NCI-H82 (cell line): ENCODE data around the gene LCLAT1.

Source experiments
- DNase-seq: peaks from one replicate; lab custom pipeline; 2025; lab: John Stamatoyannopoulos, UW

The LCLAT1 gene

DNA sequence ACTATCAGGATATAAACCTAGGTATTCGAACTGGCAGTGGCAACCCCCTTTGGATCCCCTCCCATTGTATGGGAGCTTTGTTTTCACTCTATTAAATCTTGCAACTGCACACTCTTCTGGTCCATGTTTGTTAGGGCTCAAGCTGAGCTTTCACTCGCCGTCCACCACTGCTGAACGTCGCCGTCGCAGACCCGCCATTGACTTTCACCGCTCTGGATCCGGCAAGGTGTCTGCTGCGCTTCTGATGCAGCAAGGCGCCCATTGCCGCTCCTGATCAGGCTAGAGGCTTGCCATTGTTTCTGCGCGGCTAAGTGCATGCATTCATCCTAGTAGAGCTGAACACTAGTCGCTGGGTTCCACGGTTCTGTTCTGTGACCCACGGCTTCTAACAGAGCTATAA, 69.1 kb downstream of the LCLAT1 start:
- no peak for DNase-seq

DNA sequence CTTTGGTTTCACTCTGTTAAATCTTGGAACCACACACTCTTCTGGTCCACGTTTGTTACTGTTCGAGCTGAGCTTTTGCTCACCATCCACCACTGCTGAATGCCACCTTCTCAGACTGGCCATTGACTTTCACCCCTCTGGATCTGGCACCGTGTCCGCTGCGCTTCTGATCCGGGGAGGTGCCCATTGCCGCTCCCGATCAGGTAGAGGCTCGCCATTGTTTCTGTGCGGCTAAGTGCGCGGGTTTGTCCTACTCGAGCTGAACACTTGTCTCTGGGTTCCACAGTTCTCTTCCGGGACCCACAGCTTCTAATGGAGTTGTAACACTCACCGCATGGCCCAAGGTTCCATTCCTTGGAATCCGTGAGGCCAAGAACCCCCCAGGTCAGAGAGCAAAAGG, 72.8 kb downstream of the LCLAT1 start:
- DNase-seq, result no peak

DNA sequence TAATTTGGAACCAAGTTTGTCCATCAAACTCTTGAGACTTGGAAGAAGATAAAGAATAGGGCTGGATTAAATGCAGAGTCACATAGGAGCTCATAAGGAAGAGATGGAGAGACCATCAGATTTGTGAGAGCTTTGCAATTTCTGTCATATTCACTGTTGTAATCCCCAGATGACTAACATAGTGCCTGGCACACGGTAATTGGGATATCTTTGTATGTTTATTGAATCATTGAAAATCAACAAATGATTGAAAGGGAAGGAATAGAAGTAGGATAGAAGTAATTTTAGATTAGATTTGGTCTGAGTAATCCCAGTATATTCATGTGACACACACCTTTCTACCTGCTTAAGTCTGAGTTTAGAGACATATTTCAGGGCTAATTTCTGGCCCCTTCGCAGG, 75.4 kb downstream of the LCLAT1 start:
- DNase-seq, result no peak

DNA sequence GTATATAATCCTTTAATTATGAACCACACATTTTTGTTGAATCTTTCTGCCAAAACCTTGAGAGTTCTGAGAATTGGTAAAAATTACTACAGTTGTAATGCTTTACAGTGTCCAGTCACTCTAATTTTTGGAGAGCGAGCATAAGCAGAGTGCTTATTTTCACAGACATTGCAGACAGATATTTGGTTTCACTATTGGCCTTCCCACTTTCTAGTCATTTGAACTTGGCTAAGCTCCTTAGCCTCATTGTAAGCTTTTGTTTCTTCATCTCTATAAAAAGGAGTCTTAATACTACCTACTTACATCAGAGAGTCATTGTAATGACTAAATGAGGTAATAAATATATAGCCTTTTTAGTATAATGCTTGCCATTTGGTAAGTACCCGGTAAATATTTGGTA, 80.4 kb downstream of the LCLAT1 start:
- DNase-seq, result peak; percentile 9

DNA sequence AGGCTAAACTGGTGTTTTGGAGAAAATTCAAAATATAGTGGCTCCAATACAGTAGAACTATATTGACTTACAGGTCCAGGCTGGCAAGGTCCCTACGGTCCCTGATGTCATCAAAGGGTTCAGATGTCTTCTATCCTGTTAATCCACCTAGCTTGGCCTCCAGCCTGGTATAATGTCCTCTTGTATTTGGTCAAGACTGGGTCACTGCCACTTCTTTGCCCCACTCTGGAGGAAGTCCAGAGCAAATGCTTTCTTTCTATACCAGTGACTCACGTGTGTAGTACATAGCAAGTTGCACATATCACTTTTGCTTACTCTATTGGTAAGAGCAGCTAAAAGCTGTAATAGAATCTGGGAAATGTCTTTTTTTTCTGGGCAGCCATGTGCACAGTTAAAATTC, 80.8 kb downstream of the LCLAT1 start:
- no peak for DNase-seq

DNA sequence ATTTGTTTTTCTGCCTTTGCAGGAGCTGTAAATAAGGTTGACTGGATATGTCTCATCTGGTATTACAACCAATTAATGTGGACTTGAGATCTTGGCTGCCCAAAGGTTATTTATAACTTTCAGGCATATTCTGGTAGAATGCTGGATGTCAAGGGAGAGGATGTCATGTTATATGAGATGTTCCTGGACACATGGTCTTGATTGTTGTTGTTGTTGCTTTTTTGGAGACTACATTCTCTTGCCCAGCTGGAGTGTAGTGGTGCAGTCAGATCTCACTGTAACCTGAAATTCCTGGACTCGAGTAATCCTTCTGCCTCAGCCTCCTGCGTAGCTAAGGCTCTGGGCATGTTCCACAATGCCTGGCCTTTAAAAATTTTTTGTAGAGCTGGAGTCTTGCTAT, 83.3 kb downstream of the LCLAT1 start:
- DNase-seq, result no peak

DNA sequence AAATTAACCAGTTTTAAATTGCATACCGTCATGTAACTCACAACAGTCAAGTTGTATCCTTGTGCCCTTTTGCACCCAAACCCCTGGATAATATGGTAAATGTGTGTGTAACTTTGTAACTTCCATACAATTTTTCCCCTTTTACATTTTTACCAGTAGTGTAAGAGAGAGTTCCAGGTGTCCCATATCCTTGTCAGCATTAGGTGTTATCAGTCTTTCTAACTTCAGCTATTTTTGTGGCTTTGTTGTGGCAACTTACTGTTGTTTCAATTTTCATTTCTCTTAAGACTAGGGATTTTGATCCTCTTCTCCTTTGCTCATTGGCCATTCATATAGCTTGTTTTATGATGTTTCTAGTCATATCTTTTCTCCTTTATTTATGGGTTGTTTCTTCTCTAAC, 94.6 kb downstream of the LCLAT1 start:
- DNase-seq, result no peak

DNA sequence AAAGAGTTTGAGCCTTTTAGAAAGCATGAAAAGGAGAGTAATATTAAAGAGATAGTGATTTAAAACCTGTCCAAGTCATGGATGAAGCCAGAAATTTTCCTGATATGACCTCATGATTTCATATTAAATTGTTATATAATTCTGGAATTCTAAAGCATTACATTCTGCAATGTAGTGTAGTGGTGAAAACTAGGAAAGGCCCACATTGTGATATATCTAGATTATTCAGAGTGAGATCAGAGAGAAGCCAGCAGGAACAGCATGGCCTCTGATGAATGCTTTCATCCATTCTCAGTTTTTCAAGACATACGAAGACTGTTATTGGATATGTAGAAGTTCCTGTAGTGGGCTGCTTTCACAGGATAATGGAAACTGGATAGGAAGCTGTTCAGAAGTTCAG, 98.8 kb downstream of the LCLAT1 start:
- no peak for DNase-seq

DNA sequence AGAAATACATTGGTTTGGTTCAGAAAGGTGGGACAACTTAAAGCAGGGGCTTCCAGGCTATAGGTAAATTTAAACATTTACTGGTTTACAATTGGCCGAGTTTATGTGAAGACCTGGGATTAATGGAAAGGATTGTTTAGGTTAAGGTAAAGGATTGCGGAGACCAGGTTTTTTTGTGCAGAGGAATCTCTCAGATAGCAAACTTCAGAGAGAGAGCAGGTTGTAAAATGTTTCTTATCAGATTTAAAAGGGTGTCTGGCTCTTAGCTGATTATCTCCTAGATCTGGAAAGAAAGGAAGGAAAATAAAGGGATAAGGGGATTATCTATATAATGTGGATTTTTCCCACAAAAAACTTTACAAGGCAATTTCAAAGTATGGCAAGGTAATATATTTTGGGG, 101.3 kb downstream of the LCLAT1 start:
- DNase-seq, result peak; percentile 25

DNA sequence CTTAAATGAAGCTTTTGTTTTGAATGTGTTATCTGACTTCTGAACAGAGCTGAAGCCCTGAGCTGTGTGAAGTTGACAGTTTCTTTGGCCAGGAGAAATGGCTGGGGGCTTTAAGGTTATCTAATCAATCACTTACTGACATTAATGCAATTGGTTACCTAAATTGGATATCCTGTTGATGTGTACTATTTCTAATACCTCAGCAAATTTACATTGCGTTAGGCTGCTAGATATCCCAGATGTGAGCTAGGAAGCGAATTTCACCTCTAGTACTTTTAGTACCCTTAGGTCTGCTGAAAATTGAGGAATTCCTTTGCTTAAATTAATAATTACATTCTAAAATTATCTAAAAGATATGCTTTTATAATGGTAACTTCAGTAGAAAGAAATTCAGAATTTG, 102.0 kb downstream of the LCLAT1 start:
- peak; percentile 93 for DNase-seq

DNA sequence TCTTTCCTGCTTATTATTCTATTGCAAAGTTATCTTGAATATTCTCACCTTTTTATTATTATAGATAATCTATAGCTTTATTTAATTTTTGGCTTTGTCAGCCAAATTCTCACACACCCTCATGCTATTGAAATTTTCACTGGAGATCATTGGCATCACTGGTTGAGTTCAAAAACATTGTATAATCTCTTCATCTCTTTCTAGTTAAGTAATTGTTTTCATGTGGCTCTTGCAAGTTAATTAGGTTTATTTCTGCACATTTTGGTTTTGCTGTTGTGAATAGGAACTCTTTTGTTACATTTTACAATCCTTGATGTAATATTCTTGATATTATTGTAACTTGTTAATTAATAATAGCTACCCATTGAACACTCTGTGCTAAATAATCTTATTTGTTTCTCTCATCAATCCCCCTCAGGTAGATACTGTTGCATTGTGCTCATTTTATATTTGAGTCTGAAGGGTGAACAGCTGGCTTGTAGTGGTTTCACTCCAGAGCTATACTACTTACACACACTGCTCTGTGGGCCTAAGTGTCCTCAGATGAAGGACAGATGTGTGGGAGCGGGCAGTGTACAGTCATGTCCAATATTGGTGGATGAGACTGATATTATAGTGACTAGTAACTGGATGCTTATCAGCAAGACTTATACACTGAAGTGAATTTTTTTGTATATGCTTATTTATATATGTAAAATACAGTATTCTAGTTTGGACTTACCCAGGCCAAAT, 112.7 kb downstream of the LCLAT1 start:
- DNase-seq, result no peak

DNA sequence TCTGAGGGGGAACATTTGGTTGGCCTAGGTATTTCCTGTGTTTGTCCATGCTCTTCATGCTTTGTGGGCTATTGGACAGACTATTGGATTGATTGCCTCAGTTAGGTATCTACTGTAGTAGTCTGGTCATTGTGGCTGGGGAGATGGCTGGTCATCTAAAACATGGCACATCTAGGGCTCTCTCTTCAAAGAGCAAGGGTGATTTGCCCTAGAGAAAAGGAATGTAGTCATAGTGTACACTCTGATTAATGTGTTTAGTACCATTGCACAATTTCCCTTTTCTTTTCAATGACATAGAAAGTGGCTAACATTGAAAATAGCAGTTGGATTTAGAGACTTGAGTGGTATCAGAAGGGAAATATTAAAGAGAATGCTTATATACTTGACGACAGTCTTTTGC, 114.3 kb downstream of the LCLAT1 start:
- DNase-seq, result no peak

DNA sequence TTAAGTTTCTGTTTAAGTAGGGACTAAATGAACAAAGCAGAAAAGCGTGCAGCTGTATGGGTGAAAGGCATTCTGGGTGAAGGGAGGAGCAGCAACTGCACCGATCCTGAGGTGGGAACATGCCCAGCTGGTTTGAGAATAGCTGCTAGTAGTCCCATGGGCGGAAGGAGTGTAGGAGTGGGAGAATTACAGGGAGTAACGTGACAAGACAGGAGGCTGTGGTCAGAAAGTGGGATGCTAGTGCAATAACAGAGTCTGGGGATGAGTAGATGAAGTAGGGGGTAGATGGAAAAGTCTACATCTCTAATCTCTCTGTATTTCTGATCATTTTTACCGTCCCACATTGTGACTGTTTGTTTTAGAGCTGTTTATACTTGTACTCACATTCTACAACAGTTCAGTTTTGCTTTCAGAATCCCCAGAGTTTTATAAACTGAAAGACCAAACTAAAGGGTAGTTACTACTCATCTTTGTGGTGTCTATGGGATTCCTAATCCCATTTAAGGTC, 118.9 kb downstream of the LCLAT1 start:
- no peak for DNase-seq

DNA sequence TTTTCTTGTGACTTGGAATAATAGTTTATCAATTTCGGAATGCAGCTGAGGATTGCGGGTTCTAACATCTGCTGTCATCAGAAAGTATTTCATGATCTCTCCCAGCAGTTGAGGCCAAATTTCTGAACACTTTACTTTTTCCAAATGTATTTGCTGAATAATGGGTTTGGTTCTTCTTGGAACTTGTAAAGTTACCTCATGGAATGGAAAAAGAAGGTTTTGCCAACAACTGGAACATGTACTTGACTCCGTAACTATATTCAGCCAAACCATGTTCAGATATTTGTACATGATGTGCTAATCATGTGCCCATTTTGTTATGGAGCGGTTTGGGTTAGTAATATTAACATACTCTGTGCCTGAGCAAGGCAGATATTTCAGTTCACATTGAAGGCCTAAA, 119.6 kb downstream of the LCLAT1 start:
- DNase-seq, result no peak

DNA sequence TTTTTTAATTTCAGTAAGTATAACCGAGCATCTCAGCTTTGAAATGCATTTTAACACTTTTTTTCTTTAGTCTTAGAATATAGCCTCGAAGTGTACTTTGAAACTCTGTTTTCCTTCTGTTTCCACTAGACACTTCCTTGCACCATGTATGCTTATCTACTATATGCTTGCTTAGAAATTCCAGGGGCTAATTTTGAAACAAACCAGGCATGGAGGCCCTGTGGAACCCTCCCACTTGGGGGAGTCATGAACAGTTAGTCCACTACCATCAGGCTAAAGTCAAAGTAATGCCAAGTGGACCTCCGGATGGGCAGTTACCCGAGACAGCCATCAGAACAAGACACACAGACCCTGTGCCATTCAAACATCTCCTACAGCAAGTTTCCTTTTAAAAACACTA, 120.3 kb downstream of the LCLAT1 start:
- DNase-seq, result no peak

DNA sequence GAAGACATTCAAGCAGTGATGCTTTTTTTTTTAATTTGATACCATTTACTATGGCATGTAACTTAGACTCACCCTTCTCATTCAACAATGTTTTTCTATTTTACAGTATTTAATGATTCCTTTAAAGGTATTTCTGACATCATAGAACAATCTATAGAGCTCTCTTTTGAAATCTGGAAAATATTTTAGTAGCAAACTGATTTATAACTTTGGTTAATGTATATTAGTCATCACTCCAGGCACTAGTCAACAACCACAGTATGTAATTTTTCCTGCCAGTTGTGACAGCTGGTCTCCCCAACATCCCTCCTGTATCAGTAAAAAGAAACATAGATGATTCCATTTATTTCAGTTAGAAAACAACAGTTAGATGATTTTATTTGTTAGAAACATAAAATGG, 122.9 kb downstream of the LCLAT1 start:
- no peak for DNase-seq

DNA sequence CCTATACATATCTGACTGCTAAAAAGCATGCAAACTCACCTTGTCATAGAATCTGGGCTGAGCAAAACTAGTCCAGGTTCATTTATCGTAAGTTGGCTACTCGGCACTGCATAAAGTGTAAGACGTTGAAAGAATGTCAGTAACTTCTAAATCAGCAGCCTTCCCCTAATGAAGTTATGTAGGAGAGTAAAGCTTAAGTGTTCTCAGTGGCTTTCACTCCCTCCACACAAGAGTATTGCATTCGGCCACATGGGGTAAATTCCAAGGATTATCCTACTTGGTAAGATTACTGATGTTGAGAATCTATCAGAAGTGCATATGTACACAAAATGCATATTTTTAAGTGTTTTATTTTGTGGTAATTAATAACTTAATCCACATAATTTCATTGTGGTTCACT, 130.1 kb downstream of the LCLAT1 start:
- DNase-seq, result peak; percentile 80

DNA sequence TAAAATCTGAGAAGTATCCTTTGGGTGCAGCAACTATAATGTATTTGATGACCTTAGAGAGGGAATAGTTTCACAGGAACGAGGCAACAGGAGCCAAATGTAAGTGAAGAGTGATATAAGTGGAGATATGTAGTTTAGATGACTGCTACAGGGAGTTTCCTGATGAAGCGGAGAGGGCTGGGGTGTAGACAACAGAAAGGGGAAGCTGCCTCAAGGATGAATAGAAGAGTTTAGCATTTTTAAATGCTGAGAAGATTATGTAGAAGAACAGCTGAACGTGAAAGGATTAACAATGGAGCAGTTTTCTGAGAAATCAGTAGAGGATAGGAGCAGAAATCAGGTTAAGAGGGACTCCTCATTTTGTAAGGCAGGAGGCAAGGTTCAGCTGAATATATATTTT, 133.3 kb downstream of the LCLAT1 start:
- peak; percentile 42 for DNase-seq

DNA sequence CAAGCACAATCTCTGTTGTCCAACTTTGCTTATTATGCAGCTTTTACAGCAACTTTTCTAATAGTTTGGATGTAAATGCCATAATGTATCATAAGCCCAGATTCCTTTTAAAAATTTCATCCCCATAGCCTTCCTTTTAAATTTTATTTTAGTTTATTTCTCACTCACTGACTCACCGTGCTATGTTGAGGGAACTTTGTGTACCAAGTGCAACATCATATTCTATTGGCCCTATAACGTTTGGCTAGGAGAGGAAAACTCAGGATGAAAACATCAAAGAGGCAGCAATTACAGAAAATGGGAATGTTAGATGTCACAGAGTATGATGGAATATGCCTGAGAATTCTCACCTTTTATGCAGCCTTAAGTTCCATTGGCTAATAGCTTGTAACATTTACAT, 135.5 kb downstream of the LCLAT1 start:
- no peak for DNase-seq

DNA sequence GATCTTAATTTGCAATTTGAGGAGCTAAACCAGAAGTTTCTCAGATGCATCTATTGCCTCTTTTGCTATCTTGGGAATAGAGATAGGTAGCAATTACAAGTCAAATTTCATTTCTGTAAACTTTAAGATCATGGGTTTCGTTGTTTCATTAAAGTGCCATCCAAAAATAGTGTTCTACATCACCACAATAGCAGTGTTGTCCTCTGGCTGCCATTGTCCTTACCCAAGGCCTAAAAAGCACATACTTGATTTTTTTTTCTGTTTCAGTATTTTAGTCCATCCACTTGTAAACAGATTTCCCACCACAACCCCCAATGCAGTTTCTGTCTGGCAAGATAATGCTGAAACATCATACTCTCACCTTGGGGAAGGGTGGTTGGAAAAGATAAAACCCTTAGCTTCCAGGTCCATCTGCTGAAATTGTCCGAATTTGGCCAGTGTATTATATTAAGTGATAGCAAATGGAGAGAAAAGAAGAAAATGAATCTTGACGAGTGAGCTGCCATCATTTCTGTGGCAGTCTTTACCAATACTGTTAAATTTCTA, 136.2 kb downstream of the LCLAT1 start:
- no peak for DNase-seq

DNA sequence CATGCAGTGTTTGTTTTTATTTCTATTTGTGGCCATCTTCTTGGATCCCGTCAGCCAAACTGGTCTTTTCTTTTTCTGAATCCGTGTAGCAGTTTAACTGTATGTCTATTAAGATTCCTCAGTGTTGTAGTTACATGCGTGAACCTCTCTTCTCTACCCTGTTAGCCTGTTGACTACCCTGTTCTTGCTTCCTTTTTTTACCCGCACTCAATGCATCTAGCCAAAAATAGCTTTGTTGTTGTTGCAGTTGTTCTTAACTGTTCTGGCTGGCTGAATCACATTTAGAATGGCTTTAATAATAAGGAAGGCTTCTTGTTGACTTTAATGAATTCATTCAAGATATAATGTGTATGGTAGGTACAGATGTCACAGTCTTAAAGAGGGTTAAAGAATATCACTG, 137.1 kb downstream of the LCLAT1 start:
- DNase-seq, result no peak

DNA sequence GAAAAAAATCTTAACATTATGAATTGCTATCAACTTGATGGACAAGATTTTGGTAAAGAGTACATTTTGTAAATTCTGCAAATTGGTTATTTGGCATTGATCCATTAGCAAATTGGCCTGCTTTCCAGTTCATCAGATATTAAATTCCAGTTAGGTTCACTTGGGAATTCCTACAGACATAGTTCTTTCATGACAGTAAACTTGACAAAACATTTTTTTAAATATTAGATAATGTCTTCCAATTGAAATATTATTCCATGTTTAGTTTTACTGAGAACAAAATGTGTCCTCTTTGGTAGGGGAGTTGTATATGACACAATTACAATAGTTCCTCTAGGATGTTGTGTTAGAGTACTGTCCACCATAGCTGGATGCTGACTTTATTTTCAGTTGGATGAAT, 141.9 kb downstream of the LCLAT1 start:
- DNase-seq, result no peak

DNA sequence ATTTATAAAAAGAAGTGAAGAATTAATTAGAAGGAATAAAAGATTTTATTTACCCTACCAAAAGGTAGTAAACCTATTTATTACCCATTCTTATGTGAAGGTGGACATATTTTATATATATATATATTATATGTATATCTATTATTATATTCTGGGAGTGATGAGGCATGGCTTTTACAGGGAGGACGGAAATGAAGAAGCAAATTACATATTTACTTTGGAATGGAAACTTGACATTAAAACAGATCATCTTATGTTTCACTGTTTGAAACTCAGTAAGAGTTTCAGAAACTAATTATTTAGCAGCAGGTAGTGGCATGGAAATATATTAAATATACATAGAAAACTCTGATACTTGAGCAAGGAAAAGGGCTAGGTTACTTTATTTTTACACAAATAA, 143.4 kb downstream of the LCLAT1 start:
- no peak for DNase-seq

DNA sequence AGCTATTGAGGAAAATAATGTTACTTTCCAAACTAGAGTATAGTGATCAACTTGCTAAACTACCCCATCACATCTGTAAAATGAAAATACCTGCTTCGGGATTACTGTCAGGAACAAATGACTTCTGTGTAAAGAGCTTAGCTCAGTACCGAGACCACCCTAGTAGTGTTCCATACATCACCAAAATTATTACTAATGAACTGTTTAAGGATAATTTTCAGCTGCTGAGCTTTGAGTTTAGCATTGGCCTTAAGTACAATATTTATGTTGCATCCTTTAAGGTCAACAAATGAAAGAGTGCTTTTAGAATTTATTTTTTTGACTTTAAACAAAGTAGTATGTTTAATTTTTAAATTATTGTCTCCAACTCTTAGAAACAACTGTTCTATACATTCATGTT, 144.1 kb downstream of the LCLAT1 start:
- DNase-seq, result no peak
